Caco-2 (cell line): ENCODE data around the gene IFNW1. TPM values are rescaled to one million over a fixed set of nuclear protein-coding genes. Genes with fewer than 3 reads are reported as not detected.
A peak's percentile ranks its signal among the peaks of the same experiment; 100 is the strongest.

Source experiments
- BruUV-seq: library from RNA; stranded (reverse); fragments of 400-500 nt; replicated peaks from 2 replicates; lab custom pipeline; 2021; lab: Mats Ljungman, UMichigan
- CTCF ChIA-PET: fragments of 300-600 bp; sonication (Branson Sonifier 250); formaldehyde crosslinking; loops from one replicate; lab custom pipeline; 2022; ENCODE audit warnings: antibody characterized with exemption; lab: Charles Lee
- POLR2A ChIA-PET: fragments of 300-600 bp; sonication (Branson Sonifier 250); formaldehyde crosslinking; loops from one replicate; lab custom pipeline; 2022; ENCODE audit warnings: antibody characterized with exemption; lab: Charles Lee
- DNase-seq, 2 experiments: peaks; one replicate each; pipeline versions ENCODE4 v3.0.0 to v3.0.0-alpha.2; 2020 to 2022
- H3K27me3 ChIP-seq: replicated peaks from 2 replicates; pipeline ENCODE4 v1.6.0; 2011; ENCODE audit warnings: low read length; ENCODE audit not compliant: control insufficient read depth, insufficient read depth
- H3K36me3 ChIP-seq: 2 replicates; pipeline ENCODE4 v1.5.1; 2011; ENCODE audit warnings: low read length; ENCODE audit not compliant: control insufficient read depth, insufficient read depth
- H3K4me1 ChIP-seq: fragments of 250-450 bp; sonication (Bioruptor Pico); 2 replicates; pipeline ENCODE4 v1.5.1; 2020; ENCODE audit warnings: mild to moderate bottlenecking
- H3K4me3 ChIP-seq: 2 replicates; pipeline ENCODE4 v1.5.1; 2011; ENCODE audit warnings: low read depth, mild to moderate bottlenecking, control low read depth, low read length
- H3K9me3 ChIP-seq: fragments of 250-450 bp; sonication (Bioruptor Pico); 2 replicates; pipeline ENCODE4 v1.5.1; 2020; ENCODE audit warnings: mild to moderate bottlenecking, moderate library complexity
- H3K27ac Mint-ChIP-seq: one replicate; pipeline ENCODE4 v1.8.0; 2022; ENCODE audit warnings: mixed read lengths; ENCODE audit not compliant: unreplicated experiment
- H3K27me3 Mint-ChIP-seq: one replicate; pipeline ENCODE4 v1.8.0; 2022; ENCODE audit warnings: mixed read lengths; ENCODE audit not compliant: insufficient read depth, unreplicated experiment
- H3K36me3 Mint-ChIP-seq: one replicate; pipeline ENCODE4 v1.8.0; 2022; ENCODE audit warnings: mild to moderate bottlenecking, mixed read lengths; ENCODE audit not compliant: insufficient read depth, unreplicated experiment
- H3K4me1 Mint-ChIP-seq: one replicate; pipeline ENCODE4 v1.8.0; 2022; ENCODE audit warnings: low read depth, mixed read lengths; ENCODE audit not compliant: unreplicated experiment
- H3K4me3 Mint-ChIP-seq: one replicate; pipeline ENCODE4 v1.8.0; 2022; ENCODE audit warnings: mild to moderate bottlenecking, moderate library complexity, mixed read lengths; ENCODE audit not compliant: unreplicated experiment
- H3K9me3 Mint-ChIP-seq: one replicate; pipeline ENCODE4 v1.8.0; 2022; ENCODE audit warnings: mixed read lengths; ENCODE audit not compliant: unreplicated experiment
- CTCF ChIP-seq, 2 experiments: fragments of 200-600 bp in 1 of 2; IDR thresholded peaks; 1 replicate in 1 of 2; 2 replicates in 1 of 2; pipeline versions ENCODE4 v1.5.1 to v1.8.0; 2011 to 2022; ENCODE audit warnings: antibody characterized with exemption in 1 of 2, control low read depth in 1 of 2, inconsistent platforms in 1 of 2, low read depth in 1 of 2, low read length in 1 of 2, mild to moderate bottlenecking in 1 of 2, moderate library complexity in 1 of 2; ENCODE audit not compliant: insufficient read depth in 1 of 2, severe bottlenecking in 1 of 2, unreplicated experiment in 1 of 2
- intact Hi-C: fragments of 100-400 bp; cut with micrococcal nuclease; formaldehyde crosslinking; loops from one replicate; pipeline ENCODE4 v1.10.0; 2022; ENCODE audit not compliant: unreplicated experiment
- total RNA-seq: library from RNA; stranded (reverse); gene quantifications from 2 replicates; pipeline ENCODE4 v1.2.3, GENCODE V29; 2022

The IFNW1 gene
- total RNA-seq, 1 experiment from 2014 or later, result not detected

GRCh38 chr9:21114311-21114710, 27.3 kb downstream of the IFNW1 start:
- CTCF ChIA-PET, result interaction anchor here (0.7 kb wide), 1 partner anchor 341 kb away, joined by 7 read pairs; no protein-coding TSS in a partner anchor

DNA sequence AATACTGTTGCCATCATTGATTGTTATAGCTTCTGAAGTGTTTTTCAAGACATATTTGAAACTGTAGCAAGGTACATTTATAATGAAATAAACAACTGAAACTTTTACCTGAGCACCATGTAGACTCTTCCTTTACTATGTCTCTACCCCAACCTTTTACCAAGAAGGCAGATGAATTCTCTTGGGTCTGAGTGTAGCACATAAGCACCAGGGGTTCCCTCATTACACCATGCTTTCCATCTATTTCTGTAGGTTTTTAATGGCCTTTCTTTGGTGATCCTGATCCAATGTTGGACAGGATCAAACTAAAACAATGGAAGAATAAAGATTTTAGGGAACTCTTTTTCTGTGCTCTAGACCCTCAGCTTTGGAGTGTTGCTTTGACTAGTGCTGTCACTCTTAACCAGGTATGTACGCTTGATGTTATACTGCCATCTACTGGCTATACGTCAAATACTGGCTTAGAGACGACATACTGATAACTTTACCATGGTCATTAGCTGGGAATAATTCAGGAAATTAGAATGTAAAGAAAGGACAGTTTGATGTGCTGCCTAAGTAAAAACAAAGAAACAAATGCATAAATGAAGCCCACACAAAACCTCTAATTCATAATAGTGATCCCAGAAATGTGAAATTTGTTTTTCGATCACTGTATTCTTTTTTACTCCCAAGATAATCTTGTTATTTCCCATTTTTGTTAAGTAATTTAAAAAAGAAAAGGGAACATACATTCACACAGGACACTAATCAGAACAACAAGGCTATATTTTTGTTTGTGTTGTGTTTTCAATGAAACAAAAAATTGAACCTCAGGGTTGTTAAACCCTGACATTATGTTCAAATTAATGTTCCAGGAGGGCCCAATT, 30.7 kb downstream of the IFNW1 start:
- no TSS peak for BruUV-seq
- peak; percentile 49 to 65 for TF ChIP-seq CTCF (IDR thresholded peaks at IDR 0.05; ENCODE audit: insufficient read depth in 1 of 2, low read depth in 1 of 2, low read length in 1 of 2, severe bottlenecking in 1 of 2, unreplicated experiment in 1 of 2)
- Histone ChIP-seq H3K4me1 (peaks cover 13% of the 10 kb centered on the region; the same call in 1 of the 2 replicates), H3K9me3 (no peaks in the 10 kb centered on the region), H3K27me3 (no peaks in the 10 kb centered on the region), H3K4me3 (no peak overlapping the region), H3K36me3 (no peaks in the 10 kb centered on the region)
- H3K27ac Mint-ChIP-seq, result no peak overlapping the region
- intact Hi-C loops, result loop anchor here (1.0 to 10.0 kb wide), 7 partner anchors 33 to 1184 kb away; no protein-coding TSS in a partner anchor
- H3K9me3 Mint-ChIP-seq, result no peaks in the 10 kb centered on the region
- no peaks in the 10 kb centered on the region for H3K27me3 Mint-ChIP-seq
- peak; percentile 35 to 56 for DNase-seq
- POLR2A ChIA-PET, result no interaction called here
- H3K4me3 Mint-ChIP-seq, result no peak overlapping the region
- CTCF ChIA-PET, result interaction anchor here (0.6 to 1.9 kb wide), 6 partner anchors 18 to 489 kb away, joined by 3 to 23 read pairs (median 4); partner anchors contain the start of genes IFNB1 and MLLT3
- no peaks in the 10 kb centered on the region for H3K36me3 Mint-ChIP-seq
- H3K4me1 Mint-ChIP-seq, result peaks cover 7% of the 10 kb centered on the region

More at GRCh38 chr9:21114311-21114710, 27.3 kb downstream of the IFNW1 start:
- Mint-ChIP-seq H3K27me3 (no peaks in the 10 kb centered on the region), H3K9me3 (no peaks in the 10 kb centered on the region), H3K27ac (no peak overlapping the region), H3K4me1 (peaks cover 7% of the 10 kb centered on the region), H3K36me3 (no peaks in the 10 kb centered on the region), H3K4me3 (no peak overlapping the region)
- DNase-seq, result no peak
- no peak overlapping the region for H3K4me3 ChIP-seq
- H3K27me3 ChIP-seq, result no peaks in the 10 kb centered on the region
- no peak for TF ChIP-seq CTCF (IDR thresholded peaks at IDR 0.05; ENCODE audit: insufficient read depth in 1 of 2, low read depth in 1 of 2, low read length in 1 of 2, severe bottlenecking in 1 of 2, unreplicated experiment in 1 of 2)
- peaks cover 14% of the 10 kb centered on the region; the same call in 1 of the 2 replicates for H3K4me1 ChIP-seq
- H3K9me3 ChIP-seq, result no peaks in the 10 kb centered on the region
- no TSS peak for BruUV-seq
- POLR2A ChIA-PET, result no interaction called here
- intact Hi-C loops, result loop anchor here (10.0 kb wide), 1 partner anchor 110 kb away; no protein-coding TSS in a partner anchor
- no peaks in the 10 kb centered on the region for H3K36me3 ChIP-seq

DNA sequence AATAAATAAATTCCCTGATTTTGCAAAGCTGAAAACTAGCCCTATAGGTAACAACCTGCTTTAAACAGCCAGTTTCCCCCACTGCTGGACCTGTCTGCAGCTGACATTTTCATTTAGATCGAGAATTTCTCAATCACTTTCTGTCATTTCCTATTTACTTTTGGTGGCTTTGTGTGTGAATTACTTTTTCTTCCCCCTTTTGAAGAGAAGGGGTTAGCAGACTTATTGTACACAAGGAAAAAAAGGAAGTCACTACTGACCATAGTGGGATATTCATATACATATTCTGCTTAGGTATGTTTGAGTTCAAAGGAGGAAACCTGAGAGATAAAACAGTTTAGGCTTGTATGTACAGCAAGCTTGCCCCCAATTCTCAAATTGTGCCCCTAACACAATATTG, 36.8 kb downstream of the IFNW1 start:
- no peak overlapping the region for H3K27ac Mint-ChIP-seq
- BruUV-seq, result no TSS peak
- POLR2A ChIA-PET, result no interaction called here

More for the DNA sequence above, 36.8 kb downstream of the IFNW1 start:
- Mint-ChIP-seq H3K4me1 (no peaks in the 10 kb centered on the region), H3K4me3 (no peak overlapping the region), H3K36me3 (no peaks in the 10 kb centered on the region), H3K9me3 (no peaks in the 10 kb centered on the region), H3K27me3 (no peaks in the 10 kb centered on the region)
- Histone ChIP-seq H3K27me3 (no peaks in the 10 kb centered on the region), H3K9me3 (no peaks in the 10 kb centered on the region), H3K4me1 (peaks cover 6% of the 10 kb centered on the region; the same call in 1 of the 2 replicates), H3K36me3 (no peaks in the 10 kb centered on the region), H3K4me3 (no peak overlapping the region)
- TF ChIP-seq CTCF (IDR thresholded peaks at IDR 0.05; ENCODE audit: insufficient read depth in 1 of 2, low read depth in 1 of 2, low read length in 1 of 2, severe bottlenecking in 1 of 2, unreplicated experiment in 1 of 2), result no peak
- CTCF ChIA-PET, result no interaction called here
- intact Hi-C loops, result no loop called here
- DNase-seq, result no peak
